GDM1 (cell line): ENCODE results near the gene RASSF5.
"Not testable (repeated sequence)": the region's sequence is repeated elsewhere in the genome, so short reads cannot be mapped to it uniquely, and the experiment has no call there.

Source experiments
- DNase-seq: peaks from one replicate; lab custom pipeline; 2025; lab: John Stamatoyannopoulos, UW

RASSF5 gene

DNA sequence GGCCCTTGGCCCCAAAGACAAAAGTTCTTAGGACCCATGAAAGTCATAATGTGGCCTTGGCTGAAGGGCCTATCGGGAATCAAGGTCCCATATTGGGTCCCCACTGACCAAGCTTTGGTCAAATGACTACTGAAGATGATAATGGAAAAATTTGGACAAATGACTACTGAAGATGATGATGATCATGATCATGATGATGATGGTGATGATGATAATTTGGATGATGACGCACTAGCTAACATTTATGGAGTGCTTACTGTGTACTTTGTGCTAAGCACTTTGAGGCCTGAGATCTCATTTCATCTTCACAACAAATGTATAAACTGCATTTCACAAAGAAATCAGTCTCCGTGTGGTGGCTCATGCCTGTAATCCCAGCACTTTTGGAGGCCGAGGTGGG lies 65.5 kb downstream of the RASSF5 start:
- DNase-seq, result no peak

GRCh38 chr1:206573319-206573718 lies 66.0 kb downstream of the RASSF5 start:
- no peak for DNase-seq

DNA sequence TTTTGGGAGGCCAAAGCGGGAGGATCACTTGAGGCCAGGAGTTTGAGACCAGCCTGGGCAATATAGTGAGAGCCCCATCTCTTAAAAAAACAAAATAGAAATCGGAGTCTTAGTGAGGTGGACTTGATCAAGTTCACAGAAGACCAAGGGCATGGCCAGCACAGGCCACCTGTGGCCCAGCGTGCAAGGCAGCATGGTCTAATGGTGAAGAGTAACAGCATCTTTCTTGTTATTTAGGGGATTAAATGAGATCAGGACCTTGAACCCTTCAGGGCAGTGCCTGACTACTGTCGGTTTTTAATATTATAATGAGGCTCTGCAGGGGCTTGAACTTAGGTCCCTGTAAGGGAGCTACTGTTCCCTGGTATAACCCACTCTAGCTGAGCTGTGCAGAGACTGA lies 66.4 kb downstream of the RASSF5 start:
- no peak for DNase-seq

DNA sequence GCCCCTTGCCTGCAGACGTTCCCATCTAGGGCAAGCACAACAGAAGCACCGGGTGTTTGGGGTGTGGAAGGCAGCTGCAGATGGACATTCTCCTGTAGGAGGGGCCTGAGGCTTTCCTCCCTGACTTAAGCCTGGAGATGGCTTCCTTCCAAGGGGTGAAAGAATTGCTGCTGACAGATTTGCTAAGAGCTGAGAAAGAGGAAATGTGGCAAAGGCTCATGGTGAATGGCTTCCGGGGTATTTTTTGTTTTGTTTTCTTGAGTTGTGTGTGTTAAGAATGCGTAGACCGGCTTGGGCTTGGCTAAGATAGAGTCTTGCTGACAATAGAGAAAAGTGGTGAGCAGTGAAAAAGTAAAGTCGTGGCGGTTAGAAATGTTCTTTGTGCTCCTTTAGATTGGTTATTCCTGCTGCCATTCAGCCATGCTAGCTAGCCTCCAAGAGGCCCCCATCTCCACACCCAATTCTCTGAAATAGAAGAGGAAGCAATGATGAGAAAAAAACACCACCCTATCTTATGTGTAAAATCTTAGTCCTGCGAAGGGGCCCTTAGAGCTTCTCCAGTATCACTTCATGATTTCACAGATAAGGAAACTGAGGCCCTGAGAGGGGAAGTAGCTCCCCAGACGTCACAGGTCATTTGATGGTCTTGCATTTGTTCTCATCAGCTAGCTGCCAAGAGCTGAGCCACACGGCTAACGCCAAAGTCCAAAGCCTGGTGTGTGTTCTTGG lies 68.0 kb downstream of the RASSF5 start:
- peak; percentile 66 for DNase-seq

- DNase-seq, result no peak
Observed at GRCh38 chr1:206575894-206576737, 68.8 kb downstream of the RASSF5 start.

DNA sequence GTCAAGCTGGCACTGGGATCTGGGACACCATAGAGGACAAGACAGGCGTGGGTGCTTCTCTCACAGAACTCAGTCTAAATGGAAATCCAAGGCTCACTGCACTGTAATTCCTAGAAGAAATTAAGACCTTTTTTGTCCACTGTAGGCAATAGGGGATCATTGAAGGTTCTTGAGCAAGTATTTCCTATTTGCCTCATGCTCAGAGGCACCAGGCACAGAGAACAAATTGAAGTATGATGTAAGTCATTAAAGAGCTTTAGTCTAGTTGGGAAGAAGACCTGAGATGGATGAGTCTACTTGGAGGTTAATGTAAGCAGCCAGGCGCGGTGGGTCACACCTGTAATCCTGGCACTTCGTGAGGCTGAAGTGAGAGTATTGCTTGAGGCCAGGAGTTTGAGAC lies 70.3 kb downstream of the RASSF5 start:
- DNase-seq, result no peak

GRCh38 chr1:206578068-206578977 lies 71.0 kb downstream of the RASSF5 start:
- DNase-seq, result no peak

GRCh38 chr1:206578978-206579374 lies 71.6 kb downstream of the RASSF5 start:
- no peak for DNase-seq

GRCh38 chr1:206579747-206580437 lies 72.6 kb downstream of the RASSF5 start:
- DNase-seq, result peak; percentile 90

GRCh38 chr1:206580438-206581113 lies 73.2 kb downstream of the RASSF5 start:
- no peak for DNase-seq

GRCh38 chr1:206581114-206581497 lies 73.8 kb downstream of the RASSF5 start:
- DNase-seq, result not testable (repeated sequence)

- DNase-seq, result peak; percentile 24
Observed at GRCh38 chr1:206581571-206581981, 74.2 kb downstream of the RASSF5 start.

DNA sequence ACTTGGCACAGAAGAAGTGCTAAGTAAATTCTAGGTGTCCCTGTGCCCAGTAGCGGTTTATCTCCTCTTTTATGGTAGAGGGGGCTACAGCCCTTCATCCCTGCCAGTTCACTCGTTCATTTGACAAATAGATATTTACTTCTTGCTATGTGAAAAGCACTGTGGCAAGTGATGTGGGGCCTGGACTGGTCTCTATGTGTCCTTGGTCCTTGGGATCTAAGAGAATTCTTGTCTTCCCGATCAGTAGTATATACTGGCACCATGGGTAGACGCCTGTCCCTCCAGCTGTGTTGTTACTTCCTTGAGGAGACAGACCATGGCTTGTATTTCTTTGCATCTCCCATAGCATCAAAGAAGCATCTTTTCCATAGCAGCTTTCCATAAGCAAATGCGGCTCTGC lies 75.2 kb downstream of the RASSF5 start:
- no peak for DNase-seq

DNA sequence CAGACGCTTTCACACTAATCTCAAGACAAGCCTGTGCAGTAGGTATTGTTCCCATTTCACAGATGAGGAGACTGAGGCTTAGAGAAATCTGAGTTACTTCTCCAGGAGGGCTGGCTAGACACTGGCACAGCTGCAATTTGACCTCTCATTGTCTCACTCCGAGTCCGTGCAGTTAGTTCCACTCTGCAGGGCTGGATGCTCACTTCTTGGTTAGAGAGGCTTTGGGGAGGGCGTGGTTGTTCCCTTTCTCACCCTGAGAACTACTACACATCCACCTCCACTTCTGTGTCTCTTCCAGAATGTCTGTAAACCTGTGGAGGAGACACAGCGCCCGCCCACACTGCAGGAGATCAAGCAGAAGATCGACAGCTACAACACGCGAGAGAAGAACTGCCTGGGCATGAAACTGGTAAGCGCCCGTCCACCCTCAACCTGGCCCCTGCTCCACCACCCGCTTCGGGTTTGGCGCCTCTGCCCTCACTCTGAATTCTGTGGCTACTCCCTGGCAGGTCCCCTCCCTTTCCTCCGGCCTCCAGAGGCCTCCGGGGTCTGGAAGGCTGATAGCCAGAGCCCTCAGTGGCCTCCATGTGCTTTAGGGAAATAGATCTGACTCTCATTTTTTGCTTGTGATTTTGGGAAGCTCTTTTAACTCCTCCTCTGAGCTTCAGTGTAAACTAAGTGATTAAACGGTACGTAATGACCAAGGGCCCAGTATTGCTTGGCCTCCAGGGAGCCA lies 75.8 kb downstream of the RASSF5 start:
- no peak for DNase-seq

DNA sequence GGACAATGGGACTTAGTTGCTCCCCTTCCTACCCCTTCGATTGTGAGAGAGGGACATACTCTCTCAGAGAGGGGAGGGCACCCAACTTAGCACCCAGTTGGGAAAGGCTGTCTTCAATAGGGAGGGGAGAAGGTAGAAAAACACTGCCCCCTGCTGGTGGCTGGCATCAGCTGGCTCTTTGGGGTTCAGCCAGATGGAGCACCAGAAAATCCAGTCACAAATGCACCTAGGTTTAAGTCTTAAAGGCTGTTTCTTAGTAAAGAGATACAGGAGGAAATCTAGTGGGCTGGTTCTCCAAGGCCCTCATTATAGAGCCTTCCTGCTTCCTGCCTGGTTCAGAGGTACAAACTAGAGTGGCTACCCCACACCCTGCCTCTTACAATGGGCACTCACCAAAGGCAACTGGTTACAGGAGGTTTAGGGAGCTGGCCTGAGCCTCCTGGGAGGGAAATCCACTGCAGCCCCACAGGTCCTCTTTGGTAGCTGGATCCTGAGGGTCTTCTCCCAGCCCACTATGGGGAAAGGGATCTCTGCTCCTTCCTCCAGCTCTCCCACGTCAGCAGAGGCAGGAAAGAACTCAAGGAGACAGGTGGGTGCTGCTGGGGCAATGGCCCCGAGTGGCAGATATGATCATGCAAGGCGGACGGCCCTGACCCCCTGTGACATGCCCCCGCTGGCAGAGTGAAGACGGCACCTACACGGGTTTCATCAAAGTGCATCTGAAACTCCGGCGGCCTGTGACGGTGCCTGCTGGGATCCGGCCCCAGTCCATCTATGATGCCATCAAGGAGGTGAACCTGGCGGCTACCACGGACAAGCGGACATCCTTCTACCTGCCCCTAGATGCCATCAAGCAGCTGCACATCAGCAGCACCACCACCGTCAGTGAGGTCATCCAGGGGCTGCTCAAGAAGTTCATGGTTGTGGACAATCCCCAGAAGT lies 76.6 kb downstream of the RASSF5 start:
- DNase-seq, result peak; percentile 46

DNA sequence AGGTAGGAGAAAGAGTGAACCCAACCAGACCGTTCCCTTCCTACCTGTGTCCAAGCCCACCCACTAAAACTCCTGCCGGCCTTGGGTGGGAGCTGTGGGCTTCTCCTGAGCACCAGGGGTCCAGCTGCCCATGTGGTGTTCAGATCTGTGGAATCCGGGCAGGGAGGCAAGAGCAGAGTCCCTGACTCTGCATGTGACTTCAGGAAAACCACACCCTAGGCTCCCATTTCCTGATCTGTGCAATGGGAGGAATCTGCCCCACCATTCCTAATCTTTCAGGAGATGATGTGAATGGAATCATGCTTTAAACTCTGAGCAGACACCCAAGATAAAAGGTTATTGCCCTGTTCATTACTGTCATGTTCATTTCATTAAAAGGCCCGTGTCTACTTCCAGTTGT lies 77.4 kb downstream of the RASSF5 start:
- DNase-seq, result no peak

- DNase-seq, result no peak
Observed at GRCh38 chr1:206586501-206587445, 79.4 kb downstream of the RASSF5 start.

DNA sequence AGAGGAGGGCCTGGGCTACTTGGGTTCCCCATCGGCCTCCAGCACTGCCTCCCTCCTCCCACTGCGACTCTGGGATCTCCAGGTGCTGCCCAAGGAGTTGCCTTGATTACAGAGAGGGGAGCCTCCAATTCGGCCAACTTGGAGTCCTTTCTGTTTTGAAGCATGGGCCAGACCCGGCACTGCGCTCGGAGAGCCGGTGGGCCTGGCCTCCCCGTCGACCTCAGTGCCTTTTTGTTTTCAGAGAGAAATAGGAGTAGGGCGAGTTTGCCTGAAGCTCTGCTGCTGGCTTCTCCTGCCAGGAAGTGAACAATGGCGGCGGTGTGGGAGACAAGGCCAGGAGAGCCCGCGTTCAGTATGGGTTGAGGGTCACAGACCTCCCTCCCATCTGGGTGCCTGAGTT lies 80.6 kb downstream of the RASSF5 start:
- no peak for DNase-seq
